SK-N-SH (cell line): Measurements from ENCODE around the gene ANO2.

Experiments
- CHD2 ChIP-seq: fragments of 150-350 bp; IDR thresholded peaks from 2 replicates; pipeline ENCODE4 v1.6.1; 2018; ENCODE audit warnings: low read length; ENCODE audit not compliant: partially characterized antibody
- EP300 ChIP-seq, 2 experiments: IDR thresholded peaks; 2 replicates each; pipeline versions ENCODE4 v1.4.0 to v1.6.1; 2012; ENCODE audit warnings: borderline replicate concordance in 1 of 2, low read depth in 1 of 2, low read length in 1 of 2
- FOXM1 ChIP-seq: IDR thresholded peaks from 2 replicates; pipeline ENCODE4 v1.4.0; 2012; ENCODE audit warnings: low read depth, mild to moderate bottlenecking
- POLR2AphosphoS5 ChIP-seq: IDR thresholded peaks from 2 replicates; pipeline ENCODE4 v1.6.1; 2012; ENCODE audit warnings: low read depth, low read length
- TEAD4 ChIP-seq: IDR thresholded peaks from 2 replicates; pipeline ENCODE4 v1.4.0; 2012; ENCODE audit warnings: mild to moderate bottlenecking, borderline replicate concordance; ENCODE audit not compliant: insufficient read depth
- ZBTB33 ChIP-seq: IDR thresholded peaks from 2 replicates; pipeline ENCODE4 v1.4.0; 2012; ENCODE audit warnings: low read depth, borderline replicate concordance
- TF ChIP-seq, protein P1 (sequence below): fragments of 200-600 bp; sonication (generic); IDR thresholded peaks from 2 replicates; pipeline ENCODE4 v1.6.1; 2017; ENCODE audit warnings: antibody characterized with exemption, mild to moderate bottlenecking, moderate library complexity

DNA sequence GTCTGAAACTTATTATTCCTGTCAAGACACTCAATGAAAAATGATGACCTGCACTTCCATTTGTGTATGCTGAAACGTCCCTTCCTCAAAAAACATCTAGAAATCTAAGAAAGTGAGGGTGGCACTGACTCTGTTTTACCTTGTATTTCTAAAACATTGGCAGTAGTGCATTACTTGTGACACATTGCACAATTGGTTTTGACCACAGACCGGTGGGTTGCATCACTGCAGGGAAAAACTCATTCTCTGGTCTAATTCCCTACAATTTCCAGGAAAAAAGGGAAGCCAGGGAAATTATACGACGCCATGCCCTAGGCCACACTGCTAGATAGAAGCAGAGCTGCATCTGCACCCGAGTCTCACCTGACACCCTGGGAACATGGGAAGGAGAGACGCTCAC is 356.5 kb downstream of the ANO2 start:
- no peak for TF ChIP-seq EP300 (IDR thresholded peaks at IDR 0.05; ENCODE audit: borderline replicate concordance in 1 of 2, low read depth in 1 of 2, low read length in 1 of 2)
- no peak for TF ChIP-seq ZBTB33
- no peak for TF ChIP-seq POLR2AphosphoS5
- TF ChIP-seq TEAD4: no peak
- TF ChIP-seq, protein P1, sequence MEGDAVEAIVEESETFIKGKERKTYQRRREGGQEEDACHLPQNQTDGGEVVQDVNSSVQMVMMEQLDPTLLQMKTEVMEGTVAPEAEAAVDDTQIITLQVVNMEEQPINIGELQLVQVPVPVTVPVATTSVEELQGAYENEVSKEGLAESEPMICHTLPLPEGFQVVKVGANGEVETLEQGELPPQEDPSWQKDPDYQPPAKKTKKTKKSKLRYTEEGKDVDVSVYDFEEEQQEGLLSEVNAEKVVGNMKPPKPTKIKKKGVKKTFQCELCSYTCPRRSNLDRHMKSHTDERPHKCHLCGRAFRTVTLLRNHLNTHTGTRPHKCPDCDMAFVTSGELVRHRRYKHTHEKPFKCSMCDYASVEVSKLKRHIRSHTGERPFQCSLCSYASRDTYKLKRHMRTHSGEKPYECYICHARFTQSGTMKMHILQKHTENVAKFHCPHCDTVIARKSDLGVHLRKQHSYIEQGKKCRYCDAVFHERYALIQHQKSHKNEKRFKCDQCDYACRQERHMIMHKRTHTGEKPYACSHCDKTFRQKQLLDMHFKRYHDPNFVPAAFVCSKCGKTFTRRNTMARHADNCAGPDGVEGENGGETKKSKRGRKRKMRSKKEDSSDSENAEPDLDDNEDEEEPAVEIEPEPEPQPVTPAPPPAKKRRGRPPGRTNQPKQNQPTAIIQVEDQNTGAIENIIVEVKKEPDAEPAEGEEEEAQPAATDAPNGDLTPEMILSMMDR: no peak
- no peak for TF ChIP-seq CHD2
- no peak for TF ChIP-seq FOXM1
